Bladder microvascular endothelial cell (primary cell): ENCODE results near the gene RHBDL1. TPM values are rescaled to one million over a fixed set of nuclear protein-coding genes. Genes with fewer than 3 reads are reported as not detected.

ENCODE experiments used
- total RNA-seq: library from RNA; depleted of rRNA; stranded (reverse); fragments of >200 nt; gene quantifications from 2 replicates; pipeline ENCODE4 v1.2.3, GENCODE V29; 2014

The RHBDL1 gene
- total RNA-seq: 0.16 and 0.50 TPM in 2 replicates

GRCh38 chr16:674968-675883, at the start of gene RHBDL1:
Gene RHBDL1 (plus strand): TSS chr16:675671. CDS start chr16:675791, 120 bp downstream.

GRCh38 chr16:630815-631405, 44.6 kb upstream of the RHBDL1 start, which contains the start of gene WFIKKN1:
Gene WFIKKN1 (plus strand): TSS chr16:630985. CDS start chr16:631254, 269 bp downstream.

GRCh38 chr16:636206-637080, 39.0 kb upstream of the RHBDL1 start, which contains the start of gene METTL26:
Gene METTL26 (minus strand): TSS chr16:636305. CDS start chr16:636290, 15 bp downstream.

GRCh38 chr16:641326-642188, 33.9 kb upstream of the RHBDL1 start, which contains the start of gene MCRIP2:
Gene MCRIP2 (plus strand): TSS chr16:641828. CDS start chr16:641992, 164 bp downstream.

GRCh38 chr16:648781-649589, 26.5 kb upstream of the RHBDL1 start, which contains the start of gene WDR90:
Gene WDR90 (plus strand): TSS chr16:649365. CDS start chr16:649417, 52 bp downstream.

GRCh38 chr16:667780-668518, 7.5 kb upstream of the RHBDL1 start, which contains the start of gene RHOT2:
Gene RHOT2 (plus strand): TSS chr16:668132. CDS start chr16:668200, 68 bp downstream.

GRCh38 chr16:679814-680624, 4.5 kb downstream of the RHBDL1 start, which contains the start of gene STUB1:
Gene STUB1 (plus strand): TSS chr16:680410. CDS start chr16:680526, 116 bp downstream.

GRCh38 chr16:684071-684794, 8.8 kb downstream of the RHBDL1 start, which contains the start of gene JMJD8:
Gene JMJD8 (minus strand): TSS chr16:684334. CDS start chr16:684319, 15 bp downstream.

GRCh38 chr16:705431-706188, 30.1 kb downstream of the RHBDL1 start, which contains the start of gene FBXL16:
Gene FBXL16 (minus strand): TSS chr16:705801. CDS start chr16:697405, 8,396 bp downstream.

GRCh38 chr16:714558-715476, 39.3 kb downstream of the RHBDL1 start, which contains the start of gene METRN:
Gene METRN (plus strand): TSS chr16:715118. CDS start chr16:715290, 172 bp downstream.

GRCh38 chr16:720990-721764, 45.7 kb downstream of the RHBDL1 start, which contains the start of gene ANTKMT:
Gene ANTKMT (plus strand): TSS chr16:721146. CDS start chr16:721275, 129 bp downstream.

GRCh38 chr16:726438-727290, 51.2 kb downstream of the RHBDL1 start, which contains the start of the genes CCDC78 and HAGHL:
Gene CCDC78 (minus strand): TSS chr16:726443. CDS start chr16:726367, 76 bp downstream.
Gene HAGHL (plus strand): TSS chr16:727106. CDS start chr16:727510, 404 bp downstream.

